GM13976 (cell line): ENCODE data around the gene JAM3.
"Not testable (repeated sequence)": the region's sequence is repeated elsewhere in the genome, so short reads cannot be mapped to it uniquely, and the experiment has no call there.

ENCODE experiments used
- DNase-seq: peaks from one replicate; pipeline ENCODE4 v3.0.0; 2012; ENCODE audit warnings: low spot score
- CTCF ChIP-seq: IDR thresholded peaks from 2 replicates; pipeline ENCODE4 v1.5.1; 2012; ENCODE audit warnings: borderline replicate concordance, mild to moderate bottlenecking; ENCODE audit not compliant: insufficient read depth; ENCODE audit errors: extremely low read depth, missing control alignments, control extremely low read depth
- in situ Hi-C: fragments of 300-500 bp; cut with MboI; formaldehyde crosslinking; loops from one replicate; pipeline ENCODE4 v1.12.0; 2022; ENCODE audit warnings: low sequenced_read_pairs, mixed read lengths, inconsistent platforms; ENCODE audit not compliant: unreplicated experiment

JAM3 gene

DNA sequence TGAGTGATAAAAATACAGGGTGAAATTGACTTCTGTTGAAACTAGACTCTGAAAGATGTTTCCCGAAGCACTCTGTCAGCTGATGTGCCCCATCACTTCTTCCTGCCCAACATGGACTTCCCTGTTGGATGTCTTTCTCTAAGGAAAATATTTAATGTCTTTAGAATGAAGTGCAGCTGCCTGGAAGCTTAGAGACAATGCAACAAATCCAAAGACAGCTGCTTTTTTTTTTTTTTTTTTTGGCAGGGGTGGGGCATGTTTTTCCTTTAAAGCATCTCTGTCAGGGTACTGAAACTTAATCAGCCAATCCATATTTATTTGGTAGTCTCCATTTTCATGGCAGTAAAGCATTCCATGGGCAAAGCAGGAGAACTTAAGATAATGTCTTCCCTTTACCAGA is 5.9 kb downstream of the JAM3 start:
- TF ChIP-seq CTCF: no peak
- DNase-seq: no peak
- in situ Hi-C loops: no loop called here

GRCh38 chr11:134079317-134079716 is 10.4 kb downstream of the JAM3 start:
- DNase-seq: no peak
- no peak for TF ChIP-seq CTCF
- in situ Hi-C loops: no loop called here

DNA sequence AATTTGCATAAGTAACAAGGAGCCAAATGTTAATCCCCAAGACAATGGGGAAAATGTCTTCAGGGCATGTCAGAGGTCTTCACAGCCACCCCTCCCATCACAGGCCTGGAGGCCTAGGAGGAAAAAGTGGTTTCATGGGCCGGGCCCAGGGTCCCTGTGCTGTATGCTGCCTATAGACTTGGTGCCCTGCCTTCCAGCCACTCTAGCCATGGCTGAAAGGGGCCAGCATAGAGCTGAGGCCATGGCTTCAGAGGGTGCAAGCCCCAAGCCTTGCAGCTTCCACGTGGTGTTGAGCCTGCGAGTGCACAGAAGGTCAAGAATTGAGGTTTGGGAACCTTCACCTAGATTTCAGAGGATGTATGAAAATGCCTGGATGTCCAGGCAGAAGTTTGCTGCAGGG is 12.4 kb downstream of the JAM3 start:
- DNase-seq: not testable (repeated sequence)

GRCh38 chr11:134082990-134083389 is 14.1 kb downstream of the JAM3 start:
- in situ Hi-C loops: no loop called here
- TF ChIP-seq CTCF: no peak
- DNase-seq: no peak

More for the DNA sequence above, 12.4 kb downstream of the JAM3 start:
- in situ Hi-C loops: not testable (repeated sequence)

- no peak for TF ChIP-seq CTCF
- no peak for DNase-seq
- in situ Hi-C loops: no loop called here
Observed at GRCh38 chr11:134086376-134086775, 17.5 kb downstream of the JAM3 start.

DNA sequence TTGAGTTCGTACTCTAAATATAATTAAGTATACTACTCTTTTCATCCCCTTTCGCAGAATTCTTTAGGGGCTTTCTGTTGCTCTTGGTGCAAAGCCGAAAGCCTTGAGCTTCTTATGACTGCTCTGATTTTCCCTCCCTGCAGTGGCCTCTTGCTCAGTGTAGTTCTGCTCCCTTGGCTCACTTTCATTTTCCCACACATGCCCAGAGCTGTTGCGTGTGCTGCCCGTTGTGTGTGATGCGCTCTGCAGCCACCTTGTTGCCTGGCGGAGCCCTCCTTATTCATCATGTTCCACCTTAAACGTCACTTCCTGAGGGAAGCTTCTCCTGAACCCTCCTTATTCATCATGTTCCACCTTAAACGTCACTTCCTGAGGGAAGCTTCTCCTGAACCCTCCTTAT is 23.1 kb downstream of the JAM3 start:
- in situ Hi-C loops, DNase-seq: not testable (repeated sequence)

- in situ Hi-C loops: no loop called here
- DNase-seq: no peak
- TF ChIP-seq CTCF: no peak
Observed at GRCh38 chr11:134097166-134097565, 28.3 kb downstream of the JAM3 start.

DNA sequence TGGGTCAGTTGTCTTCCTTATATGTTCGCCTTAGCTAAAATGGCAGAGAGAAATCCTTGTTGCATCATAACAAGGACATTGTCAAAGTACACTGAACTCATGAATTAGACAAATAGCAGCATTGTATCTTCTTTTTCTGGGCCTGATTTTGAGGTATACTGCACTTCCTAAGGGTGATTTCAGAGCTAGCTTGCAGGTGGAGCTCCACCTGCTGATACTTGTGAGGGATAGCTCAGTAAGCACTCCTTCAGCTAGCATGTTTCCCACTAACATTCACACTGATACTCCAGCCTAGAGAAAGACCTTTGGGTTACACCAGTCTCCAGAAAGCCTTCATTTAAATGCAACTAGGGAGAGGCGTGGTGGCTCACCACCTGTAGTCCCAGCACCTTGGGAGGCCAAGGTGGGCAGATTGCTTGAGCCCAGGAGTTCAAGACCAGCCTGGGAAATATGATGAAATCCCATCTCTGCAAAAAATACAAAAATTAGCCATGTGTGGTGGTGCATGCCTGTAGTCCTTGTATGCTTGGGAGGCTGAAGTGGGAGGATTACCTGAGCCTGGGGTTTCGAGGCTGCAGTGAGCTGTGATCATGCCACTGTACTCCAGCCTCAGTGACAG is 29.8 kb downstream of the JAM3 start:
- DNase-seq: peak; percentile 39
- TF ChIP-seq CTCF: peak; percentile 22
- in situ Hi-C loops: no loop called here
